ENCODE measurements around the gene PRL.

- TF ChIP-seq CTCF (IDR thresholded peaks at IDR 0.05; ENCODE audit: insufficient read depth, low read depth, low read length) (no peak), EZH2 (IDR thresholded peaks at IDR 0.05; ENCODE audit: insufficient read depth, low read length) (no peak)
Observed at GRCh38 chr6:22318404-22318803, 21.6 kb upstream of the PRL start.

Measured in astrocyte (in vitro differentiated cells and primary cell).